IPS-15b (cell line): Measurements from ENCODE around the gene PLPP1.

Source experiments
- H3K27me3 ChIP-seq: one replicate; pipeline ENCODE4 v1.6.1; 2013; ENCODE audit warnings: low read length; ENCODE audit not compliant: control insufficient read depth, insufficient read depth
- H3K36me3 ChIP-seq: one replicate; pipeline ENCODE4 v1.6.1; 2013; ENCODE audit warnings: low read length; ENCODE audit not compliant: control insufficient read depth, insufficient read depth
- H3K4me1 ChIP-seq: one replicate; pipeline ENCODE4 v1.6.1; 2013; ENCODE audit warnings: mild to moderate bottlenecking, low read length; ENCODE audit not compliant: control insufficient read depth, insufficient read depth
- H3K4me3 ChIP-seq: one replicate; pipeline ENCODE4 v1.5.1; 2013; ENCODE audit warnings: low read depth, low read length
- H3K9ac ChIP-seq: one replicate; pipeline ENCODE4 v1.6.1; 2013; ENCODE audit warnings: low read depth, mild to moderate bottlenecking, low read length
- H3K9me3 ChIP-seq: one replicate; pipeline ENCODE4 v1.6.1; 2013; ENCODE audit warnings: mild to moderate bottlenecking, low read length; ENCODE audit not compliant: control insufficient read depth, insufficient read depth

The PLPP1 gene

DNA sequence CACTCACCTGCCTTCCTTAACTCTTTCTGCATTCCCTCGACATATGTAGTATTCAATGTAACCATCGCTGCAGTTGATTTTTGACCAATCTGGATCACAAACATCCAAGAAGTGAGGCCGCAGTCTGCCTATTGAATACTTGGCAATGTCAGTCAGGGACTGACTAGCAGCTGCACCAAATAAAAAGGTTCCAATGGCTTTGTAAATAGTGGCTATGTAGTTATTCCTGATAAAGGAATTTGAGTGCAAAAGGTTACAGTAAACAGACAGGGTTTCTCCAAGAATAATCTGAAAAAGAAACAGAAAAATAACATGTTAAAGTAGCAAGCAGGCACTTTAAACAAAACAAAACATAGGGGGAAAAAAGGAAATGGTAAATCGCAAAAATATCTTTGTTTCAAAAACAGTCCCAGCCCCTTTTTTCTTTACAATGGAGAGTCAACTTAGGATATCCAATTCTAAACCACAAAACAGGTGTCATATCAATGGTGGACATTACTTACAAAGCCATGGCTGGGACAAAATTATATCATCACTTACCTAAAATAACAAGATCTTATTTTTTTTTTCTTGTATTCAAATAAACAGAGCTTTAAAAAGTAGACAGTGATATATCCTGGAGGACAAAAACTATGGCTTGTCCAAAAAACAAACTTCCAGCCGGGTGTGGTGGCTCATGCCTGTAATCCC lies 66.8 kb downstream of the PLPP1 start:
- H3K4me3 ChIP-seq, result no peak overlapping the region
- H3K27me3 ChIP-seq, result no peaks in the 10 kb centered on the region
- no peaks in the 10 kb centered on the region for H3K9me3 ChIP-seq
- no peak overlapping the region for H3K9ac ChIP-seq
- no peaks in the 10 kb centered on the region for H3K4me1 ChIP-seq
- peaks cover 4% of the 10 kb centered on the region for H3K36me3 ChIP-seq

DNA sequence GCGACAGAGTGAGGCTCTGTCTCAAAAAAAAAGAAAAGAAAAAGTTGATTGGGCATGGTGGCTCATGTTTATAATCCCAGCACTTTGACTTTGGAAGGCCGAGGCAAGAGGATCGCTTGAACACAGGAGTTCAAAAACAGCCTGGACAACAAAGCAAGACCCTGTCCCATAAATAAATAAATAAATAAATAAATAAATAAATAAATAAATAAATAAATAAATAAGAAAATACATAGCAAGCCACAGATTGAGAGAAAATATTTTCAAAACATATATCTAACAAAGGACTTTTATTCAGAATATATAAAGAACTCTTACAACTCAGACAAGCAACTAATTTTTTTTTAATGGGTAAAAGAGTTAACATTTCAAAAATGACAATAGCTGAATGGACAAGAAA lies 71.2 kb downstream of the PLPP1 start:
- Histone ChIP-seq H3K9me3 (no peaks in the 10 kb centered on the region), H3K4me3 (no peak overlapping the region), H3K27me3 (no peaks in the 10 kb centered on the region), H3K9ac (no peak overlapping the region), H3K36me3 (peaks cover 4% of the 10 kb centered on the region), H3K4me1 (peaks cover 5% of the 10 kb centered on the region)

DNA sequence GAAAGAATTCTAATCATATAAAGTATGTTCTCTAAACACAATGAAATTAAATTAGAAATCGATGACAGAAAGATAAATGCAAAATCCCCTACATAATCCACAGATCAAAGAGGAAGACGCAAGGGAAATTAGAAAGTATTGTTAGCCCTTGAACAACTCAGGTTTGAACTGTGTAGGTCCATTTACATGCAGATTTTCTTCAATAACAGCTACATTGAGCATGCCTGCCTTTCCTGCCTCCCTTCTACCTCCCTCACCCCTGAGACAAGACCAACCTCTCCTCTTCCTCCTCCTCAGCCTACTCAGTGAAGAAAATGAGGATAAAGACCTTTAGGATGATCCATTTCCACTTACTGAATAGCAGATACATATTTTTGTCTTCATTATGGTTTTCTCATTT lies 75.2 kb downstream of the PLPP1 start:
- Histone ChIP-seq H3K9me3 (no peaks in the 10 kb centered on the region), H3K36me3 (no peaks in the 10 kb centered on the region), H3K4me1 (peaks cover 5% of the 10 kb centered on the region), H3K9ac (no peak overlapping the region), H3K27me3 (no peaks in the 10 kb centered on the region), H3K4me3 (no peak overlapping the region)

DNA sequence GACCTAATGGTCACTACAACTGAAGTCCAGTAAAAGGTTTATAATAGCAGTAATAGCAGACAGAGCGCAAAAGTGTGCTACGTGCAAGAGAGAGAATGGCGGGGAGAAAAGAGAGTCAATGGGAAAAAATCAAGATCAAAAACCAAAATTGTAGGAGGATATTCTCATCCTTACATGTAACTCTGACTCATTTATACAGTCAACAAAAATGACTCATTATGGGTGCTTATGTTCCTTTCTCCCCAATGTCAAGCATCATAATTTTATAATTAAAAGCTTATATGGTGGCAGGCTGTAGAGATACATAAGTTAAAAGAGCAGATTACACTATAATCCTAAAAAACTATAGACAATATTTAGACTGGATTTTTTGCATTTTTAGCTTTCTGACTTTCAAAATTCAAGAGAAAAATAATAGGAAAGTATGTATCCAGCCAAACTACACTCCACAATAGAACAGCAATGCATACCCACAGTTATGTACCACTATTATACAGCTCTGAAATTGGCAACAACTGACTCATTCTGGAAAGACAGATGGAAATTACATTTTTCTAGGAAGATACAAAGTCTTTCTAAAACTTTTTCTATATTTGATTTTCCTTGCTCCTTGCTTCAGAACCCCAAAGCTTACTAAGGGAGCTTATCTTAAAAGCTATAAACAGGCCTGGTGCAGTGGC lies 78.4 kb downstream of the PLPP1 start:
- Histone ChIP-seq H3K9ac (no peak overlapping the region), H3K4me1 (peaks cover 18% of the 10 kb centered on the region), H3K27me3 (no peaks in the 10 kb centered on the region), H3K36me3 (no peaks in the 10 kb centered on the region), H3K9me3 (no peaks in the 10 kb centered on the region), H3K4me3 (no peak overlapping the region)

DNA sequence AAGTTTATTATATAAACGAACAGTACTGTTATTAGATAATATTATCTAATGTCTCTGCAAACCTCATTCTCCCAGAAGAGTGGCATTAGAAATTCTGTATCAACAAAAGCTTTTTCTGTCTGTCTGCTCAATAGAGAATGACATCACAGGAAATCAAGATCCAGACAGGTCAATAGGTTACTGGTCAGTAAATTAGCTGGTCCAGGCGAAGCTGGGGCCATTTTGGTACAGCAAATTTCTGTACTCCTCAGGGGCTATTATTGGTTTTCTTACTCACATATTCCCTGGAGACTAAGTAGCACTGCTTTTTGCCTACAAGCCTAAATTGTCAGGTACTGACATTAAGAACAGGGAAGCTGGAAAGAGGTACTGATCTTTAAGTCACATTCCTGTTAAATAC lies 80.5 kb downstream of the PLPP1 start:
- Histone ChIP-seq H3K9me3 (no peaks in the 10 kb centered on the region), H3K27me3 (no peaks in the 10 kb centered on the region), H3K9ac (no peak overlapping the region), H3K4me1 (peaks cover 13% of the 10 kb centered on the region), H3K36me3 (no peaks in the 10 kb centered on the region), H3K4me3 (no peak overlapping the region)

DNA sequence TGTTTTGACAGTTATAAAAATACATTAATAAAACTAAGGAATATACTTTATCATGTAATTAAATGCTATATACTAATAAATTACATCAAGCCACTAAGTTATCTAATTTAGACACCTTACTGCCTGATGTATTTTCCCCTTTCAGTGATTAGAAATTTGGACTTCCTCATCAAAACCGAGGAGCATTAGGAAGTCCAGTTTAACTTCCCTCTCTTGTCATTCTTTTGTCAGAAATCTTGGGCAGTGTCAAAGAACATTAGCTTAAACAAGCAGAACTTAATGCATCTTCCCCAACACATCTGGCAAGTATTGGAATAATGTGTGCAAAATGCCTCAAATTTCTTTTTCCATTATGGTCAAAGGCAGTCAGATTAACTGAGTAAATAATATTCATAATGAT lies 81.6 kb downstream of the PLPP1 start:
- peaks cover 13% of the 10 kb centered on the region for H3K4me1 ChIP-seq
- no peaks in the 10 kb centered on the region for H3K36me3 ChIP-seq
- H3K4me3 ChIP-seq, result no peak overlapping the region
- no peaks in the 10 kb centered on the region for H3K27me3 ChIP-seq
- H3K9me3 ChIP-seq, result no peaks in the 10 kb centered on the region
- no peak overlapping the region for H3K9ac ChIP-seq

DNA sequence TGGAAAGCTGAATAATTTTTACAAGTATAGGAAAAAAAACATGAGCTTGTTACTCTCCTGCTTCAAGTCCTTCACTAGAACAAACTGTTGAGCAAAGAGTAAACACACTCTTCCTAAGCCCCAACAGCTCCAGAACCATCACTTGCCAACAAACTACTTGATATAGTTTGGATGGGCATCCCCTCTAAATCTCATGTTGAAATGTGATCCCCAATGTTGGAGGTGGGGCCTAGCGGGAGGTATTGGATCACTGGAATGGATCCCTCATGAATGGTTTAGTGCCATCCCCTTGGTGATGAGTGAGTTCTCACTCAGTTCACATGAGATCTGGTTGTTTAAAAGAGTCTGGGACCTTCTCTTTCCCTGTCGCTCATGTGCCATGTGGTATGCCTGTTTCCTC lies 82.8 kb downstream of the PLPP1 start:
- Histone ChIP-seq H3K27me3 (no peaks in the 10 kb centered on the region), H3K4me3 (no peak overlapping the region), H3K9ac (no peak overlapping the region), H3K4me1 (peaks cover 13% of the 10 kb centered on the region), H3K9me3 (no peaks in the 10 kb centered on the region), H3K36me3 (no peaks in the 10 kb centered on the region)

DNA sequence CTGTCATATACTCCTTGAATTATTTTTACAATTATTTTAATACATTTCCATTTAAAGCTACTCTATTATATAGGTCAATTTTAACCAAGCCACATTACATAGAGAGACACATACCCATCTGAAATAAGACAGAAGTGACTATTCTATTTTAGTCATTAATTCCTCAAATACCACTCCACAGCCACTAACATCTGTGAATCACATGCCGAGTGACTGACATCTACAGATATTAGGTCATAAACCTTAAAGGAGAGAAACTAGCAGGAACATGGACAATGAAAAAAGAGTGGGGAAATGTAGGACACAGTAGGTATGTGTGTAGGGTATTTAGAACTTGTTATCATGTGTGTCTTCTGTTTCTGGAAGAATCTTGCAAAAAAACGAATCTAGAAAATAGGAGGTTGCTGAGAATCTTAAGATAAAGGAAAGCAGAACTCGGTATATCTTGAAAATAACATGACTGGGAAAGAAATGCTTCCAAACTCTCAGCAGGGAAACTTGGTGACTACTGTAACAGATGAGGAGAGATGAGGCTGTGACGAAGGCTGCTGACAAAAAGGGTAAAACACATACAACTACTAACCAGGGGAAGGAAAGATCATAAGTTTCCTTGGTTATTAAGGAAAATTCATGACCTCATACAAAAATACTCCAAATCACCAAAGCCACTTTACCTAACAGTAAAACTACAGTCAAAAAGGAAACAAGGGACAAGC lies 84.6 kb downstream of the PLPP1 start:
- Histone ChIP-seq H3K4me3 (no peak overlapping the region), H3K9me3 (no peaks in the 10 kb centered on the region), H3K4me1 (peaks cover 13% of the 10 kb centered on the region), H3K27me3 (no peaks in the 10 kb centered on the region), H3K36me3 (no peaks in the 10 kb centered on the region), H3K9ac (no peak overlapping the region)

DNA sequence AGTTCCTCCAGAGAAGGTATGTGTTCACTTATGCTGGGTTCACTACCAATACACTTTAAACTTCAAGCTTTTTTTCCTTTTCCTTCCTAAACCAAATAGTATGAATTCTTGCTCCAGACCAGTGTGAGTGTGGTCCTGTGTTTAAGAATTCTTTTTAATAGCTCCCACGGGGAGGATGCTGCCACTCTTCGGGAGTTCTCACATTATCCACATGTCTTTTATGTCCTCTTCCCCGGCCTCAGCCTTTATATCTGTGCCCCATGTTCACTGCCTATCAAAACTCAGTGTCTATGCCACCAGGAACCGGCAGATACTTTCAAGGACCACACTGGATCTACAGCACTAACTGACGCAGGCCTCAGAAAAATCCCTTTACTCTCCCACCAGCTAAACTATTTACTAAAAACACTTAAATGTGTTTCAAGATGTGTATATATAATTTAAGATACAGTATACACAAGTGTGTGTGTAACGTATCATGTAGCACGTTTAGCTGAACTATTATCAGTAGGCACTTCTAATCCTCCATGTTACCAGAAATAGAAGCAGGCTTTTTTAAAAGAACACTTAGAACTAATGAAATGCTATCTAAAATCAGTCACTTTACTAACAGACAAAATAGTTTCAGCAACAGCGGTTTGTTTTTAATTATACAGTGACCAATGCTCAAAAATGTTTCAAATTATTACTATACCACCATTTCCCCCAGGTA lies 88.0 kb downstream of the PLPP1 start:
- H3K36me3 ChIP-seq, result no peaks in the 10 kb centered on the region

DNA sequence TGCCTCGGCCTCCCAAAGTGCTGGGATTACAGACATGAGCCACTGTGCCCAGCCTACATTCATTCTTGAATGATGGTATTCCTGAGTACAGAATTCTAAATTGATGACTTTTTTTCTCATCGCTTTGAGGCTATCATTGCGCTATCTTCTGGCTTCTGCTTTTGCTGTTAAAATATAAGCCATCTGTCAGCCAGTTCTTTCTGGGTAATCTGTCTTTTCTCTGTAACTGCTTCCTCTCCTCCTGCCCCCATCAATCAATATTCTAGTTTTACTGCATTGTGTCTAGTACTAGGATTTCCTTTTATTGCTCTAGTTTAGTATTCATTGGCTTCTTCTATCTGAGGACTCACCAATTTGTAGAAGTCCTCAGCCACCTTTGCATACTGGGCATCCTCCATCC lies 89.0 kb downstream of the PLPP1 start:
- Histone ChIP-seq H3K9ac (no peak overlapping the region), H3K4me3 (no peak overlapping the region), H3K9me3 (no peaks in the 10 kb centered on the region), H3K27me3 (no peaks in the 10 kb centered on the region), H3K36me3 (no peaks in the 10 kb centered on the region), H3K4me1 (peaks cover 5% of the 10 kb centered on the region)

More for the DNA sequence above, 88.0 kb downstream of the PLPP1 start:
- H3K9ac ChIP-seq, result no peak overlapping the region
- no peak overlapping the region for H3K4me3 ChIP-seq
- H3K4me1 ChIP-seq, result no peaks in the 10 kb centered on the region
- no peaks in the 10 kb centered on the region for H3K27me3 ChIP-seq
- H3K9me3 ChIP-seq, result no peaks in the 10 kb centered on the region

DNA sequence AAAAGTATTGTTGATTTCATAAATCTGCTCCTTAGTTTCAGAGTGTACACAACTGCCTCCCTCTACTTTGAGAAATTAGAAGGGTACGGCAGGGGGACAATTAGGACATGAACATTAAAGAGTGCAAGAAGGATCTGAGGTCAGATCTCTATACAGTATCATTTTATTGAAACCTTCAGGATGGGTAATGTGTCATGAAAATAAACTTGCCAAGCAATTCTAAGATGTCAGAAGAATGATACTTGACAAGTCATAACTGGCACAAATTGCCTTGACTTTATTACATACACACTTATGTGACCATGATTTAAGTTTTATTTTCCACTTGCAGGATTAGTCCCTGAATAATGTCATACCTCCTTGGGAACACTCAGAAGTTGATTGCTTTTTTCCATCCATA lies 92.8 kb downstream of the PLPP1 start:
- Histone ChIP-seq H3K4me1 (peaks cover 8% of the 10 kb centered on the region), H3K9ac (no peak overlapping the region), H3K36me3 (no peaks in the 10 kb centered on the region), H3K27me3 (no peaks in the 10 kb centered on the region), H3K9me3 (no peaks in the 10 kb centered on the region), H3K4me3 (no peak overlapping the region)
